HG03460 (cell line): ENCODE data around the gene C12orf56.
"Not testable (repeated sequence)": the region's sequence is repeated elsewhere in the genome, so short reads cannot be mapped to it uniquely, and the experiment has no call there.

Source experiments
- ATAC-seq: cut with Tn5 transposase; IDR thresholded peaks from one replicate; pipeline ENCODE4 v1.9.1; 2021; ENCODE audit not compliant: unreplicated experiment

Gene C12orf56

GRCh38 chr12:64240781-64241180 is 149.8 kb downstream of the C12orf56 start:
- ATAC-seq, result no peak

GRCh38 chr12:64237382-64237781 is 153.2 kb downstream of the C12orf56 start:
- ATAC-seq, result no peak

- no peak for ATAC-seq
Observed at GRCh38 chr12:64236549-64236948, 154.0 kb downstream of the C12orf56 start.

- no peak for ATAC-seq
Observed at GRCh38 chr12:64232196-64232595, 158.4 kb downstream of the C12orf56 start.

- no peak for ATAC-seq
Observed at GRCh38 chr12:64229796-64230195, 160.8 kb downstream of the C12orf56 start.

GRCh38 chr12:64229240-64229639 is 161.3 kb downstream of the C12orf56 start:
- ATAC-seq, result no peak

GRCh38 chr12:64225626-64226025 is 164.9 kb downstream of the C12orf56 start:
- no peak for ATAC-seq

GRCh38 chr12:64222009-64222765 is 168.4 kb downstream of the C12orf56 start, which contains the start of gene KICS2:
KICS2 (minus strand) TSS chr12:64222296; CDS start chr12:64222237, 59 bp downstream.
- peak; percentile 96 for ATAC-seq

GRCh38 chr12:64221651-64222008 is 168.9 kb downstream of the C12orf56 start:
- peak; percentile 28 for ATAC-seq

GRCh38 chr12:64220046-64220445 is 170.5 kb downstream of the C12orf56 start:
- ATAC-seq, result no peak

GRCh38 chr12:64219145-64219544 is 171.4 kb downstream of the C12orf56 start:
- ATAC-seq, result no peak

- no peak for ATAC-seq
Observed at GRCh38 chr12:64218597-64218996, 172.0 kb downstream of the C12orf56 start.

- ATAC-seq, result not testable (repeated sequence)
Observed at GRCh38 chr12:64217643-64218042, 172.9 kb downstream of the C12orf56 start.

- no peak for ATAC-seq
Observed at GRCh38 chr12:64216239-64216638, 174.3 kb downstream of the C12orf56 start.
